ENCODE results near the gene NSUN2.

DNA sequence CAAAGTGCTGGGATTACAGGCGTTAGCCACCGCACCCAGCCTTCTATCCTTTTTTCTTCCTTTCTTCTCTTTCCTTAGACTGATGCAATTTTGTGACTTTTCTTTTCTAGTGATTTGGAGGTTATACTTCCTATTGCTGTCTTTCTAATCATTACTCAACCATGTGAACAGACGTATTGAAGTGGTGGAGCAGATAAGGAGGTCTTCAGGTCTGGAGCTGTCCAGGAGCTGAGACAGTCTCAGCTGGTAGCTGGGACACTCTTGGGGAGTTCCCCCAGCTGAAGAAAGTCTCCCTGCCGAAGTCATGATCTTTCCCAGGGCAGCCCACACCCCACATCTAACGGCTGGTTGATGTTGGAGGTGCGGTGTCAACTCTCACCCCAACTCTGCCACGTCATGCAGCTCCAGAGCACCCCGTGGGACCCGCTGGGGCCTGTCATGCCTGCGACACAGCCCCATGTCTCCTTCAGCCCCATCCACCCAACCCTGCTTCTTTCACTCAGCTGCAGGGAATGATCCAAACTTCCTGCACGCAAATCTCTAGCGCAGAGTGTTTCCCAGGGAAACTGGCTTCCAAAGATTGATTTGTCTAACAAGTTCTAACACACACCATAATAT lies 41.1 kb downstream of the NSUN2 start:
- TF ChIP-seq, protein P1, sequence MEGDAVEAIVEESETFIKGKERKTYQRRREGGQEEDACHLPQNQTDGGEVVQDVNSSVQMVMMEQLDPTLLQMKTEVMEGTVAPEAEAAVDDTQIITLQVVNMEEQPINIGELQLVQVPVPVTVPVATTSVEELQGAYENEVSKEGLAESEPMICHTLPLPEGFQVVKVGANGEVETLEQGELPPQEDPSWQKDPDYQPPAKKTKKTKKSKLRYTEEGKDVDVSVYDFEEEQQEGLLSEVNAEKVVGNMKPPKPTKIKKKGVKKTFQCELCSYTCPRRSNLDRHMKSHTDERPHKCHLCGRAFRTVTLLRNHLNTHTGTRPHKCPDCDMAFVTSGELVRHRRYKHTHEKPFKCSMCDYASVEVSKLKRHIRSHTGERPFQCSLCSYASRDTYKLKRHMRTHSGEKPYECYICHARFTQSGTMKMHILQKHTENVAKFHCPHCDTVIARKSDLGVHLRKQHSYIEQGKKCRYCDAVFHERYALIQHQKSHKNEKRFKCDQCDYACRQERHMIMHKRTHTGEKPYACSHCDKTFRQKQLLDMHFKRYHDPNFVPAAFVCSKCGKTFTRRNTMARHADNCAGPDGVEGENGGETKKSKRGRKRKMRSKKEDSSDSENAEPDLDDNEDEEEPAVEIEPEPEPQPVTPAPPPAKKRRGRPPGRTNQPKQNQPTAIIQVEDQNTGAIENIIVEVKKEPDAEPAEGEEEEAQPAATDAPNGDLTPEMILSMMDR (IDR thresholded peaks at IDR 0.05; ENCODE audit: extremely low read depth in 1 of 2, insufficient read depth in 1 of 2, low read depth in 1 of 2, low read length in 2 of 2), result no peak
- TF ChIP-seq, protein P2, sequence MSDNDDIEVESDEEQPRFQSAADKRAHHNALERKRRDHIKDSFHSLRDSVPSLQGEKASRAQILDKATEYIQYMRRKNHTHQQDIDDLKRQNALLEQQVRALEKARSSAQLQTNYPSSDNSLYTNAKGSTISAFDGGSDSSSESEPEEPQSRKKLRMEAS (IDR thresholded peaks at IDR 0.05; ENCODE audit: insufficient read depth, insufficient read length), result no peak
- TF ChIP-seq EZH2 (IDR thresholded peaks at IDR 0.05; ENCODE audit: borderline replicate concordance, low read depth, low read length, severe bottlenecking) (no peak), POLR2A (IDR thresholded peaks at IDR 0.05; ENCODE audit: low read depth, low read length) (no peak), POLR2AphosphoS5 (IDR thresholded peaks at IDR 0.05; ENCODE audit: insufficient read depth, low read depth, low read length) (no peak), JUN (IDR thresholded peaks at IDR 0.05; ENCODE audit: borderline replicate concordance, insufficient read depth, insufficient read length, low read depth) (no peak)
